Stimulated activated CD4-positive, alpha-beta T cell treated with anti-CD3 and anti-CD28 coated beads, Interleukin-12 subunit alpha, Interleukin-12 subunit beta, amount 100 ng/mL, for 4 hours (primary cell): ENCODE measurements around the gene ID4.

Experiments
- DNase-seq: peaks from one replicate; pipeline ENCODE4 v3.0.0-alpha.2; 2020

The ID4 gene, protein sequence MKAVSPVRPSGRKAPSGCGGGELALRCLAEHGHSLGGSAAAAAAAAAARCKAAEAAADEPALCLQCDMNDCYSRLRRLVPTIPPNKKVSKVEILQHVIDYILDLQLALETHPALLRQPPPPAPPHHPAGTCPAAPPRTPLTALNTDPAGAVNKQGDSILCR

DNA sequence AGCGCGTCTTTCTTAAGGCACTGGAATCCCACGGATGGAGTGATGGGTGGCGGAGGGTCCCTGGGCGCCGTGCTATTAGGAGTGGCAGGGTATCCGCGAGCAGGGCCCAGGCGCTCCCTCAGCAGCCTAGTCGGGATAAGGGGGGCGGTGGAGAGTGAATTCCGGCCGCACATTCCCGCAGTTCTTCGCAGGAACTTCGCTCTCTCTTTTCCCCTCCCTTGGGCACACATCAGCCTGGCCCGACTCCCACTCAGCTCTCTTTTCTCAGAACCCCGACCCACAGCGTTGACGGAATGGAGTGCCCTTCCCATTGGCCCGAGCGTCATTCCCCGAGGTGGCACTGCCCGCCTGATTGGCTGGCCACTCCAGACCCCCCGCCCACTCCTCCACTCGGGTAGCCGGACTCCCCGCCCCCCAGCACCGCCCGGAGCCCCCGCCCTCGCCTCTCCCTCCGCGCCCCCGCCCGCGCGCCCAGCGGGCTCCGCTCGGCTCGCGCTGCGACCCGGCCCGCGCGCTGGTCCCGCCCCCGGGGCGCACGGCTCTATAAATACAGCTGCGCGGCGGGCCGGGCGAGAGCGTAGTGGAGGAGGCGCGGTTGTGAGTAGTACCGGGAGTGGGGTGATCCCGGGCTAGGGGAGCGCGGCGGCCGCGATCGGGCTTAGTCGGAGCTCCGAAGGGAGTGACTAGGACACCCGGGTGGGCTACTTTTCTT is at the start of gene ID4:
Gene ID4 (plus strand): TSS at position 572 of the 712 bp plus-strand sequence. CDS start 385 bp downstream, outside the sequence.
- DNase-seq = no peak

DNA sequence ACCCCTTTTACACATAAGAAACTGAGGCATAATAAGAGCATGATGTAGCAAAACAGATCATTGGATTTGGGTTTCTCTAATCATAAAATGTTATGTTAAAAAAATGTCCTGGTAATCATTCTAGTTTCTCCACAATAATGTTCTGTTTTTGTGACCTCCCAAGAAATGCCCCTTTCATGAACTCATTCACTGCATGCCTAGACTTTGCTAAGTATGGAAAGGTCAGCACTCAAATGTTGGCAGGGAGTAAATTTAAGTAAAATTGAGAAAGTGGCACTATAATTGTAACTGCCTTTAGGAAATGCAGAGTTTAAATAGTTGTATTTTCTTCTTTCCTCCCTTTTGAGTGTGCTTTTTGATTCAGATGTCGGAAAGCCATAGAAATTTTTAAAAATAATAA is 48.5 kb upstream of the ID4 start:
- no peak for DNase-seq

DNA sequence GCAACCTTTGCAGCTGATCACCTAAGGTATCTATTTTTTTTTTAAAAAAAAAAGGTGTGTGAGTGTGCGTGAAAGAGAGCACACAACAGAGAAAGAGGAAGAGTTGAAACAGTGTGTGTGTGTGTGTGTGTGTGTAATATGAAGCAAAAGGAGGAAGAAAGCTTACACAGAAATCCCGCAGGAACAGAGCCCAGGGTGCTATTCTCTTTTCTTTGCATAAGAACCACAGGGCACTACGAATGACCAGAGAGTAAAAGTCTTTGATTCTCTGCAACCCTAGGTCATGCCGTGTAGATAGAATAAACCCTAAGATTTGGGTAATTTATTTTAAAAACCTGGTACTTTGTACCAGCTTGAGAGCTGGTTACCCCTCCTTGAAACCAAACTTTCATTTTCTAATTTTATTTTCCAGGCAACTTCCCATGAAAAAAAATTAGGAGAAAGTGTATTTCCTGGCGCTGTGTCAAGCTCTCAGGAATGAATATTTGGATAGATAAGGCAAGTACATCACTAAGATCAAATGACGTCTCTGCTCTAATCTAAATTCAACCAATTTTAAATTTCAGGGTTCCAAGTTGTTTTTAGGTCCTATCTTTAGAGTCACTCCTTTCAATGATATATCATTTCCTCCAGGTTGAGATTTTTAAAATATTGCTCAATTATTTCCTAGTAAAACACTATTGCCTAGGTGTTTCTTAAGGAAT is 47.9 kb upstream of the ID4 start:
- no peak for DNase-seq

DNA sequence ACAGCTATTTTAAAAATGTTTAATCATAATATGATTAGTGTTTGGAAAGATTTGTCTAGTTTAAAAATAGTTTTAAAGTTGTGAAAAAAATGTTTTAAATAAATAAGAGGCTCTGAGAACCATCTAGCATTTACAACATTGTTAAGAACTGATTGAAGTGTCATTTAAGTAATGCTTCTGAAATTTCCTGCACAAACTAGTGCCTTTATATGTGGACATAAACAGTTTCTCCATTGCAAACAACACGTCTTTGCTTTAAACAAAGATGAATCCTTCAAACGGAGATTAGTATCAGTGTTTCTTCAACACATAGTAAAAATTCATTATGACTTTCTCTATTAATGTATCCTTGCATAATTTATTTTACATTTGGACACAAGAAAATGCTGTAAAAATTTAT is 45.9 kb upstream of the ID4 start:
- DNase-seq = no peak

DNA sequence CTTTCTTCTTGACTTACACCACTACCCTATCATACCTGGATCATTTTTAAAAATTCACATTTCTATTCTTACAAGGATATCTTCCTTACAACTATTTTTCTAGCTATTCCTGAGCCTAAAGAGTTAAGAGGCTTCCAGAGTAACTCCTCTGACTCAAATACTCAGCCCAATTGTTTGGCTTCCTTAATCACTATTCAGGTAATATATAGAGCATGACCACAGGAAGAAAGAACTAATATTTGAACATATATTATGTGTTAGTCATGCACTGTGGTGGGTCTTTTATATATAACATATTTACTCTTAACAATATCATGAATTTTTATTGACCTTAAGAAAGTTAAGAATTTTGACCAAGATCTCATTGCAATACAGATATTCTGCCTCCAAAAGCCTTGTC is 42.0 kb upstream of the ID4 start:
- no peak for DNase-seq

DNA sequence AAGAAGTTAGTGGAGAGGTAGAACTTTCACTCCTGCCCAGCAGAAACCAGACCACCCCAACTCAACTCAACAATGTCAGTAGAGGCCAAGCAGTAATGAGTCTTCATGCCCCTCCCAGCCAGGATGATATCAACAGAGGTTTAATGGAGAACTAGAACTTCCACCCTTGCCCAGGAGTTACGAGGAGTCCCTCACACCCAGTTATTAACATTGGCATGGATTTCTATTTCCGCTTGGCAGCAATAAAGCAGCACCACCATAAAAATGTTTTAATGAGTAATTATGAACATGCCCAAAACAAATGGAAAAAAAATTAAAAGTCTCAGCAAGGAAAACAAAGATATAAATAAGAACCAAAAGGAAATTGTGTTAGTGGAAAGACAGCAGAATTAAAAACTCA is 40.7 kb upstream of the ID4 start:
- DNase-seq = no peak

DNA sequence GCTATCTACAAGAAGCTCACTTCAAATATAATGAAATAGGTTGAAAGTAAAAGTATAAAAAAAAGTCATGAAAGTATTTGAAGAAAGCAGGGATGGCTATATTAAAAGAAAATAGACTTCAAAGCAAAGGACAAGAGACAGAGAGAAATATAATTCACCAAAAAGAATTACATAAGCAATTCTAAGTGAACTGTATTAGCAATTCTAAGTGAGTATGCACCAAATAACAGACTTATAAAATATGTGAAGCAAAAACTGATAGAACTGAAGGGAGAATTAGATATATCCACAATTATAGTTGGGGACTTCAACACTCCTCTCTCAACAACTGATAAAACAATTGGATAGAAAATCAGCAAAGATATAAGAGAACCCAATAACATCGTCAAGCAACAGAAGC is 38.8 kb upstream of the ID4 start:
- no peak for DNase-seq

DNA sequence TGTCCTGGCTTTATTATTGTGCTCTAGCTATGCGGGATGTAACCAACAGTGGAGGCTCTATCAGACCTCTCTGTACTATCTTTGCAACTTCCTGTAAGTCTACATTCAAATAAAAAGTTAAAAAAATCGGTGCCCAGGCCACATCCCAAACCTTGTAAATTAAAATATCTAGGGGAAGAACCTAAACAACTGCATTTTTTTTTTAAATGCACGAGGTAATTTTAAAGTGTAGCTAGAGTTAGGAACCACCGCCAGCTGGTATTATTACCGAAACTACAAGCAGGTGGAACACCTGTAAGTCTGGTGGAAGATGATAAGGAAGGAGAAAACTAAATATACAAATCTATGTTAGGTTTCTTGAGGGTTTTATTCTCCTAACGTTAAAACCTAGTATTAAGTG is 34.5 kb upstream of the ID4 start:
- DNase-seq = no peak

DNA sequence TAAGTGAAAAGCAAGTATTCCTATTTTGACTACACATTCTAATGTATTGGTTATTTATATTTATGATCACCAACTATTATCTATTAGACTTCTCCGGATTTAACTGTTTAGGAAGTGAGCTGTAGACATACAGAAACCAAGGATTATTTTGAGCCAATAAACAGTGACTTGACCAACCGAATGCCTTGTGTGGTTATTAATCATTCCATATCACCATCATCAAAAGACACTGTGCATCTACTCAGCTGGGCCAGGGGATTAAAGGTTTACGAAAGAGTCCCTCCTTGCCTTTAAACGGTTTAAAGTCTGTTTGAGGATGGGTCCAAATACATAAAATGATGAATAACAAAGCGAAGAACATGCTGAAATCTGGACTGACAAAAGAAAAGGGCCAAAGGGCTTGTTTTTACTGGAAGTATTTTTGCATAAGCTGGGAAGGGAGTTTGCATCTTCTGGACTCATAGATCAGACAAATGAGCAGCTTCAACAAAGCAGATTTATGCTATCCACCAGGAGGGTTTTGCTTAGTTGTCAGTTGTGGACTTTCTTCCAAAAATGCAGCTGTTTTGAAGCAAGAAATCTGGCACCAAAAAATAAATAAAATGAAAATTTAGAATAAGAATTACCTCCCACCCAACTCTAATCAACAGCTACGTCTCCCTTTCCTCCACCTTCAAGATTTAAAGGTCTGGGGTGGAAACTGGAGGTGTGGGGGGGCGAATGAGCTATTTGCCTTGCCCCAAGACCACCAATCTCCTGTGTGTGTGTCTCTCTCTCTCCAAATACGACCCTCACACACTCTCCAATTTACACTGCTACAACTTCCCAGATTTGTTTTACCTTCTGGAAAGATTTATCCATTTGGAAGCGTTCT is 33.6 kb upstream of the ID4 start:
- no peak for DNase-seq

DNA sequence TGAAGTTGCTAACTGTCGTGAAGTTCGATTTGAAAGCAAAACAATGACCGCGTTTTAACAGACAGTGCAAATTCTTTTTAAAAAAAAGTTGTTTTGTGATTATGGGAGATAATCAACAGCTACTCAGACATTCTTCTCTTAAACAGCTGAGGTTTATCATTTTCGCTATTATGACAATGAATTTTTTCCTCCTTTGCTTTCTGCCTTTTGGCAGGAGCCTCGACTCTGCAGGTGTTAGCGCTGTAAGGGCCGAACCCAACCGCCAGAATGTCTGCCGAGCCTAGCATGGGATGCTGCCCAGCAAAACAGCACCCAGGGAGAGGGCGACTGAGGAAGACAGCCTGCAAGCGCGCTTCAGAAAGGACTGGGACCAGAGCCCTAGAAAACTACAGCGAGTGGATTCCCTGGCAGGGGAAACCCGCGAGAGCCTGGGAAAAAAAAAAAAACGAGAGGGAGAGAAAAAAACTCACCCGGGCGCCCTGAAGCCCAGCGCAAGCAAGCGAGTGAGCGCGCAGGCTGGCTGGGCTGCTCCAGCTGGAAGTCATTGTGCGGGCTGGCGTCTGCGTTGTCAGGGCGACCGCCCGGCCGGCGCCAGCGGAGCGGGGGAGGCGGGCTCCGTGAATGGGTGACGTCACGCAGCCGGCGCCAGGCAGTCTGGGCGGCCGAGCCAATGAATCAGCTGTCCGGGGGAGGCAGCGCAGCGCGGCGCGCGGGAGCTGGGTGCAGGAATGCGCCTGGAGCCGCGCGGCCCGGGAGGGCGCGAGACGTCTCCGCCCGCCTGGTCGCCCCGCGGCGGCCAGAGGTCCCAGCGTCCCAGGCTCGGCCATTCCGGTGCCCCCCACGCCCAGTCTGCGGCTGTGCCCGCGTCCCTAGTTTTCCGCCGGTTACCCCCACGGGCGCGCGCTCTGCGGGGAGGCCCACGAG is 32.7 kb upstream of the ID4 start:
- peak; percentile 43 for DNase-seq

DNA sequence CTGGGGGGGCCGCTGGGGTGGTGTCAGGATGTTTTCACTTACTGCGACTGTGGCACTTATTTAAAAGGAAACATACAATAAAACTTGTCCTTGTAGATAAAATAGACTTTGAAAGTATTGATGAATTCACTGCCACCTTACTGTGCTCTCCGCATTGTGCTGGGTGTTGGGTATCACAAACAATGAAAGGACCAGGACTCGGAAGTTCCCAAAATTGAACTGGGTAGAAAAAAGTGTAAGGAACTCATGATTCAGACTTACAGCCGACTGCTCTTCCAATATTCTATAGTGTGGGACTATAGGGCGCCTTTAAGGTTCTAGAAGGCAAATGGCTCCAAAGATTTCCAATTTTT is 32.1 kb upstream of the ID4 start:
- DNase-seq = no peak

DNA sequence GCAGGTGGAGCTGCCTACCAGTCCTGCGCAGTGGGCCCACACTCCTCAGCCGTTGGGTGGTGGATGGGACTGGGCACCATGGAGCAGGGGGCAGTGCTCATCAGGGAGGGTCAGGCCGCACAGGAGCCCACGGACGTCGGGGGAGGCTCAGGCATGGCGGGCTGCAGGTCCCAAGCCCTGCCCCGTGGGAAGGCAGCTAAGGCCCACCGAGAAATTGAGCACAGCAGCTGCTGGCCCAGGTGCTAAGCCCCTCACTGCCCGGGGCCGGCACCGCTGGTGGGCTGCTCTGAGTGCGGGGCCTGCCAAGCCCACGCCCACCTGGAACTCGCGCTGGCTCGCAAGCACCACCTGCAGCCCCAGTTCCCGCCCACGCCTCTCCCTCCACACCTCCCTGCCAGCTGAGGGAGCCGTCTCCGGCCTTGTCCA is 30.2 kb upstream of the ID4 start:
- DNase-seq = no peak

DNA sequence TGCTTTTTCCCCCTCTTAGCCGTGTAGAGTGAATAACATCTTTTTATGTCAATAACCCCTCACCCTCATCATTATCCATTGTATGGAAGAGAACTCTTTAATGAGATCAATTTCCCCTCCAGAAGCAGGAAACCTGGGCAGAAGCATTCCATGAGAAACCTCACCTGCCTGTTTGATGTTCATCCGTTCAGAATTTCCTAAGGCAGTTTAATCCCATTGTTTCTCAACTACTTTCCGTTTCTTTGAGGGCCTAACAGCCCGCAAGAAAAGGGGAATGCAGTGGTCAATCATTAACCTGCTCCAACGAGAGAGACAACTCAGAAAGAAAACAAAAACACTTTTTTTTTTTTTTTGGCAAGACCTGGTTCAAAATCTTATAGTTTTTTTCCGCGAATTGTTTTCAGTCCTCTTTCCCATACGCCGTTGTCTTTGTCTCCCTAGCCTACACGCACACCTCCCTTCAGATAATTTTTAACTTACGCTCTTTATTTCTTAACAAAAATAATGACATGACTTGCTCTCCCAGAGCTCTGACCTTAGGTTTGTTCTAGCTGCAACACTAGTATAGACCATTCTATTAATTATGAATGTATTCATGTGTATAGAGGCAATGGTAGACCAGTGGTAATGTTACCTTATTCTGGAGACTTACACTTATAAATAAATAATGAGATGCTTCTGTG is 25.6 kb upstream of the ID4 start:
- no peak for DNase-seq

DNA sequence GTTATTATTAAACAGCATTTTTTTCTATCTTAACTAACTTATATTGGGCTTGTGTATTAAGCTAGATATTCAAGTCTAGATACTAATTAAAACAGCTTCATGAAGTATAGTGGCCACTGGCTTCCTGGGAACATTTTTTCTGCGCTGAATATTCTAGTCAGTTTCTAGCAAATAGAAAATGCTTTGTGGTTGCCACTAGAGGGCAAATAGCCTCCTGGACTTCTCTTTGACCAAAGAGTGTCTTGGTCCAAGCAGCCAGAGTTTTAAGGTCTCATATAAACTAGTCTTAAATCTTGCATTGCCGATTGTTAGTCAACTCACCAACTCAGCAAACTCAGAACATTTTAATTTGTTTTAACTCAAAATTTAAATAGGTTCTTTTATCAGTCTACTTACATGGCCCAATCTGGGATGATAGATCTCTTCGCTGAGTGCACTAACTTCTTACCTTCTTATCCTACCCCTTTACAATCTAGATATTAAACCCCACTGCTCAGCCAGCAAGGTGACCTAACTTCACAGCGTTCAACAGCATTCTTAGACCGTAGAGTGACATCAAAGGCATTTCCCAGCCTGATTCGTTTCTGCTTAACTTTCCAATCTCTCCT is 24.6 kb upstream of the ID4 start:
- no peak for DNase-seq

DNA sequence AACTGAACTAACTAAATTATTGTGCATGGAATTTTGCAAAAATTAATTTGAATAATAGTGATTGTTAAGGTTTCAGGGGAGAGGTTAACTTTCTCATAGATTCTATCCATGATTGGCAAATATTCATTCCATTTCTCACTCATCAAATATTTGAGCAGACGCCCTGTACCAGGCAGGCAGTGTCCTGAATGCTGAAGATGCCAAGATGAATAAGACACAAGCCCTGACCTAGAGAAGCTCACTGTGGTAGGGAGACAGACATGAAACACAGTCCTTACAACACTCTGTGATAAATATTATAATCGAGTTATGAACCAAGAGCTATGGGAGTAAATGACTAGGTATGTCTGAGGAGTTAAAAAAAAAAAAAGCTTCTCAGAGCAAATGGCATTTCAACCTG is 18.4 kb upstream of the ID4 start:
- no peak for DNase-seq

DNA sequence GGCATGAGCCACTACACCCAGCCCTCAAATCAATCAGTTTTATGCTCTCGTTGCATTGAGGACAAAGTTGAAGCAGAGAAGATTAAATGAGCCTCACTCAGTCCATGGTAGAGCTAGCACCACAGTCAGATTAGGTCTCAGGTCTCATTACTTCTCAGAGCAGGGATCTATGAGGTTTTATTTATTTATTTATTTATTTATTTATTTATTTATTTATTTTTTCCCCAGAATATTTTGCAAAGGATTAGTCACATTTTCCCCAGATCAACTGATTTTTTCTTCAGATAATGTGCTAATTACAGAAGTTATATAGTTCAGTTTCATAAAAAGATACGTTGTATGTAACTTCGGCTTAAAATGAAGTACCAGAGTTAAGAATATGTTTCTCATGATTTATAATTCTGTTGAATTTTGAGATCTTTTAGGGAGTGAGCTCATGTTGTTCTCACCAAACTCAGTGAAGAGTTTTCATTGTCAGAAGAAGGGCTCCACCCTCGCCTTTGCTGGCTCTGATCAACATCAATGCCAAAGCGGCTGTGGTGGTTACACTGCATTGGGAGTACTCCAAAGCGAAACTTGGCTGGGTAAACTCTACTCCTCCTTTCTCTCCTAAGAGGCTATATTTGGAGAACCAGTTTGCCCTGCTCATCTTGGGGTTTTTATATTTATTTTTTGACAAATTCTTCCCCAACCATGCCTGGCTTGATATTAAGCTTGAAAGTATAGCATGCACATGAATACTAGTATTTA is 12.9 kb upstream of the ID4 start:
- DNase-seq = no peak

DNA sequence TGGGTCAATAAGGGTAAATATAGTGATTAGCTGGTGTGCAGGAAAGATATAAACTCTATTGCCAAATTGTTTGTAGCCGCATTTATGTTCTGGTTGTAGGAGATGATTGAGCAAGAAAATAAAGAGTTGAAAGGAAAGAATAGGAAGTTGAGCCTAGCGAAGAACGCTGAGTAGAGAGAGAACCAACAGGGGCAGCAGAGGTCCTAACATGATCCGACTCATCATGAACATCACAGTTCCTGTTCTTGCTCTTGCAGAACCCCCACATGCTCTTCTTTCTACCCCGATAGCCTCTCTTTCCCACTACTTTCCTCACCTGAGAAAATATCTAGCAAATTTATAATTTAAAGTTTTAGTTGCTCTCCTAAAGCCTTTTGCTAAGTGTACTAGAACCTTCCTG is 9.9 kb upstream of the ID4 start:
- DNase-seq = no peak

DNA sequence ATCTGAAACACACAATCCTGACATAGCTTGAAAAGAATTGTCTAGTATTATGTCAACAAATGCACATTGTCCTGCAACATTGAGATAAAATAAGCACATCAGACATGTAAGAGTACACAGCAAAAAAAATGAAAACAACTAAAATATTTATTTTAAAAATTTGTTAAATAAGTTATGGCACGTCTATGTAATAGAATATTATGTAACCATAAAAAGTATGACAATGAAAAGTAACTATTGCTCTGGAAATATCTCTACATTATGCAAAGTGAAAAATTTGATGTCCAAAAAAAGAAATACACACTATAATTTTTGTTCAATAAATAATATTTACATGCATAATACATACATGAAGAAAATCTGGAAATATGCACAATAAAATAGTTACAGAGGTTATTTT is 9.3 kb upstream of the ID4 start:
- no peak for DNase-seq

DNA sequence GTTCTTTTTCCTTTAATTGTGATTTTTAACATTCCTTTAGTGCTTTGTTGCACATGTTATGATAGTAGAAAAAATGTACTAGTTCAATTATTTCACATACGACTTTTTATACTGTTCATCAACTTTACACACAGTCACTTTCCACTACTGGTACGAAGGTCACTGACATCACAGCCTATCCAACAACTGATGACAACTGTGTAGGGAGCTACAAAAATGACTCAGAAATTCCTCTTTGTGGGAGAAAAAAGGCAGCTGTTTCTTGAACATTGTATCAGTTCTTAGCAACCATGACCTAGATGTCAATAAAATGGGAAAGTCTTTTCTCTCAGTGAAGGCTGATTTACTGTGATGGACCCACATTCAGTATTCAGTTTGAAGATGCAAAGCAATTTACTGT is 7.0 kb upstream of the ID4 start:
- DNase-seq = no peak

DNA sequence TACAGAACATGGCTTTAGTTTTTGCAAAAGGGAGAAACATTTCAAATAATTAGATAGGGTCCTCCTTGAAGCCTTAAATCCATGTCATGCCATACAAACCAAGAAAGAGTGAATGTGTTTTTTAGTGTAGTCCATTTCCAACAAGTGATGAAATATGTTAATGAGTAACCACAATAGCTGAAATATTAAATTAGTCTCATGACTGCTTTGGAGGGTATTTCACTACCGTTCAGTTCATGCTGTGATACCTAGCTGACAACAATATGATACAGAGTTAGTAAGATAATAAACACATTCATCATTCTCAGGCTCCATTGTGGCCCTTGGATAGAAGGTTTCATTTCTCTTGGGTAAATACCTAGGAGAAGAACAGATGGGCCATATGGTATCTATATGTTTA is 5.8 kb upstream of the ID4 start:
- no peak for DNase-seq

DNA sequence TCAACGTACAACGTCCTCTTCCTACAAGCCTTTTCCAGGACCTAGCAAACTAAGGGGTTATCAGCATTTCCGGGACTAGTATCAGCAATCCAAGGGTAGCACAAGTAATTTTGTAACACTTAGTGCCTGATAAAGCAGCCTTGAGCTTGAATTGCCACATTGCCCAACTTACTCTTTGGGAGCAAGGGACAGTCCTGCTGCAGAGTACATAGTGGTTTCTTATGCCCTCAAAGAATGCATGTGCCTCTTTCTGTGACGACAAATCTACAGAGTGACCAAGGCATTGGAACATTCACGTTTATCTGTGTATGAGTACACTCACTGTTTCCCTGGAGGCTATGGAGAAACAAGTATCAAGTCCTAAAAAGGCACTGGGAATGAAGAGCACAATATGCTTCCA is 3.2 kb upstream of the ID4 start:
- DNase-seq = no peak
